Measurements from ENCODE around the gene CNTFR.

GRCh38 chr9:34512131-34513078, 77.1 kb downstream of the CNTFR start:
- TF ChIP-seq CTCF (conservative IDR thresholded peaks at IDR 0.05; ENCODE audit: low read depth in 2 of 2): no peak
- TF ChIP-seq EZH2 (IDR thresholded peaks at IDR 0.05; ENCODE audit: low read depth, unreplicated experiment): no peak
- no peak for TF ChIP-seq POLR2AphosphoS5 (IDR thresholded peaks at IDR 0.05; ENCODE audit: low read depth)
- TF ChIP-seq CREB1 (CRISPR knock-in tag; IDR thresholded peaks at IDR 0.05; ENCODE audit: low read depth): no peak
- no peak for TF ChIP-seq EZH2phosphoT487 (IDR thresholded peaks at IDR 0.05; ENCODE audit: unreplicated experiment)
- TF ChIP-seq JUNB (IDR thresholded peaks at IDR 0.05; ENCODE audit: unreplicated experiment): peak; percentile 40
- TF ChIP-seq ZNF331 (CRISPR knock-in tag; IDR thresholded peaks at IDR 0.05; ENCODE audit: low read depth): no peak
- no peak for TF ChIP-seq STAT1 (IDR thresholded peaks at IDR 0.05; ENCODE audit: unreplicated experiment)
- TF ChIP-seq ZNF114 (CRISPR knock-in tag; IDR thresholded peaks at IDR 0.05): no peak
- TF ChIP-seq REST (IDR thresholded peaks at IDR 0.05; ENCODE audit: unreplicated experiment): no peak
- no peak for TF ChIP-seq ETS1 (IDR thresholded peaks at IDR 0.05)
- no peak for TF ChIP-seq NANOG (IDR thresholded peaks at IDR 0.05; ENCODE audit: borderline replicate concordance)

Measured in GM23338 (cell line).